GM12872 (cell line): ENCODE results near the gene MTAP.

Experiments
- TF ChIP-seq, protein P1 (sequence below): IDR thresholded peaks from 3 replicates; pipeline ENCODE4 v1.5.1; 2011; ENCODE audit warnings: low read depth, mild to moderate bottlenecking, low read length, moderate library complexity; ENCODE audit not compliant: insufficient read depth

The MTAP gene

DNA sequence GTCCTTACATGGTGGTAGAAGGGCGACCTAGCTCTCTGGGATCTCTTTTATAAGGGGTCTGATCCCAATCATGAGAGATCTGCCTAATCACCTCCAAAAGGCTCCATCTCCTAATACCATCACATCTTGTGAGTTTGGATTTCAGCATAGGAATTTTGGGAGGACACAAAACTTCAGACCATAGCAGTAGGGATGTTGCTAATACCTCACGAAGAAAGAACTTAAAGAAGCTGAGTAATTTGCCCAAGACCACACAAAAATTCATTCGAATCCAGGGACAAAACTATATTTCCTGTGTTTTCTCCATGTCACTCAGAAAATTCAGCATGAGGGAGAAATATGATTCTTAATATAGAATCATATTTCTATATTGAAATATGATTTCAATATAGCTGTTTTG, 32.7 kb downstream of the MTAP start:
- TF ChIP-seq, protein P1, sequence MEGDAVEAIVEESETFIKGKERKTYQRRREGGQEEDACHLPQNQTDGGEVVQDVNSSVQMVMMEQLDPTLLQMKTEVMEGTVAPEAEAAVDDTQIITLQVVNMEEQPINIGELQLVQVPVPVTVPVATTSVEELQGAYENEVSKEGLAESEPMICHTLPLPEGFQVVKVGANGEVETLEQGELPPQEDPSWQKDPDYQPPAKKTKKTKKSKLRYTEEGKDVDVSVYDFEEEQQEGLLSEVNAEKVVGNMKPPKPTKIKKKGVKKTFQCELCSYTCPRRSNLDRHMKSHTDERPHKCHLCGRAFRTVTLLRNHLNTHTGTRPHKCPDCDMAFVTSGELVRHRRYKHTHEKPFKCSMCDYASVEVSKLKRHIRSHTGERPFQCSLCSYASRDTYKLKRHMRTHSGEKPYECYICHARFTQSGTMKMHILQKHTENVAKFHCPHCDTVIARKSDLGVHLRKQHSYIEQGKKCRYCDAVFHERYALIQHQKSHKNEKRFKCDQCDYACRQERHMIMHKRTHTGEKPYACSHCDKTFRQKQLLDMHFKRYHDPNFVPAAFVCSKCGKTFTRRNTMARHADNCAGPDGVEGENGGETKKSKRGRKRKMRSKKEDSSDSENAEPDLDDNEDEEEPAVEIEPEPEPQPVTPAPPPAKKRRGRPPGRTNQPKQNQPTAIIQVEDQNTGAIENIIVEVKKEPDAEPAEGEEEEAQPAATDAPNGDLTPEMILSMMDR, result no peak

- TF ChIP-seq, protein P1, result no peak
Observed at GRCh38 chr9:21836437-21837161, 34.2 kb downstream of the MTAP start.

- TF ChIP-seq, protein P1, result no peak
Observed at GRCh38 chr9:21837501-21837900, 35.1 kb downstream of the MTAP start.

- TF ChIP-seq, protein P1, result no peak
Observed at GRCh38 chr9:21840647-21841046, 38.2 kb downstream of the MTAP start.

GRCh38 chr9:21841133-21841532, 38.7 kb downstream of the MTAP start:
- TF ChIP-seq, protein P1, result no peak

DNA sequence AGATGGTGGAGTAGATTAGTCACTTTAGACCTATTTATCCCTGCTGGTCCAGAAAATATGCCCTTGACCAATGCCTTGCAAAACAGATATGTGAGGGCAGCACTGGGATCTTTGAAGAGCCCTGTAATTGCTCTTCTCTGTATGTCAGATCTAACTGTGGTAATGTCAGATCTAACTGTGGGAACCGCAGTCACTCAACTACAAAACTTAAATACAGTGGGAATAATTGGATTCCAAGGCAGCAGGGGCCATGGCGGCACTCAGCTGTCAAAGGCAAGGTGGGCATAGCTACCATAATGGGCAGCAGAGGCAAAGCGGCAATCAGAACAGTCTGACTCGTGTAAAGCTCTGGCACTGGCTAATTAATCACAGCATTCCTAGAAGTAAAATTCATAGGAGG, 46.2 kb downstream of the MTAP start:
- TF ChIP-seq, protein P1, result no peak

- TF ChIP-seq, protein P1, result no peak
Observed at GRCh38 chr9:21852754-21853153, 50.3 kb downstream of the MTAP start.
